HG03460 (cell line): ENCODE data around the gene USF1.
"Not testable (repeated sequence)": the region's sequence is repeated elsewhere in the genome, so short reads cannot be mapped to it uniquely, and the experiment has no call there.

Experiments
- ATAC-seq: cut with Tn5 transposase; IDR thresholded peaks from one replicate; pipeline ENCODE4 v1.9.1; 2021; ENCODE audit not compliant: unreplicated experiment

The USF1 gene

DNA sequence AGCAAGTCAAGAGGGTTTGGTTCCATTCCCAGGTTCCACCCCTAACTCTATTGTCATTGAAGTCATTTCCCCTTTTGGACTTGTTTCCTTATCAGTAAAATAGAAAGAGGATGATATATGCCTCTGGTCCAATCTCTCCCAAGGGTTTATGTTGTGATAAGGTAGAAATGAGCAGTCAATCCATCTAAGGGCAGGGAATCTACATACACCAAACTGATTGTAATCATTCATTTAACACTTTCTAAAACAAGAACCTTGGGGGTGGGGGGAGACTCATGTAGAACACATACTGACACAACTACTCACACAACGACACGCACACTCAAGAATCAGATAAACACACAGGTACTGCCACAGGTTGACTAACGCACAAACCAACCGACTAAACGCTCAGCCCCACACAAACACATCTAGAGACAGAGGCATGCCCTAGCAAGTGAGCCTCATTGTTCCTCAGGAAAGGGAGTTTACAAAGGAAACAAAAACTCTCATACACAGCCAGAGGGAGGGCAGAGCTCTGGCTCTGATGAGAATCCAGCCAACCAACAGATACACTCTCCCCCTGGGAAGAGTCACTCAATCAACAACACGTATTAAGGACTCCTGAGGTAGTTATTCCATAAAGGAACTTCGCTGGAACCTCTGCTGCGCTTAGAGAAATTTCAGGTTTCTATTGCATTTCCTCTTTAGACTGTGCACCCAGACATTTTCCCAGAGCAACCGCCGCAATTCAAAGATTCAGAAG, 25.9 kb downstream of the USF1 start:
- no peak for ATAC-seq

DNA sequence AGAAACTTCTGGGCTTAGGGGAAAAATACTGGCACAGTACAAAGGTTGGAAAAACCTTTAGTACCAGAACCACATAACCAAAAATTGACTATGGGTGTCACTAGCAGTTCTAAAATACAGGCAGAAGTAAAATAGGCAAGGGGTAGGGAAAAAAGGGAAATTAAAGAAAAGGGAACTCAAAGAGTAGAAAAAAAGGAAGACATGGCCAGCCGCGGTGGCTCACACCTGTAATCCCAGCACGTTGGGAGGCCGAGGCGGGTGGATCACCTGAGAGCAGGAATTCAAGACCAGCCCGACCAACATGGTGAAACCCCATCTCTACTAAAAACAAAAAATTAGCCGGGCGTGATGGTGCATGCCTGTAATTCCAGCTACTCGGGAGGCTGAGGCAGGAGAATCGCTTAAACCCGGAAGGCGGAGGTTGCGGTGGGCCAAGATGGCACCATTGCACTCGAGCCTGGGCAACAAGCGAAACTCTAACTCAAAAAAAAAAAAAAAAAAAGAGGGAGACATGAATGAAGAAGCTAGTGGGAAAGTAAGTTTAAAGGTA, 26.6 kb downstream of the USF1 start:
- not testable (repeated sequence) for ATAC-seq

DNA sequence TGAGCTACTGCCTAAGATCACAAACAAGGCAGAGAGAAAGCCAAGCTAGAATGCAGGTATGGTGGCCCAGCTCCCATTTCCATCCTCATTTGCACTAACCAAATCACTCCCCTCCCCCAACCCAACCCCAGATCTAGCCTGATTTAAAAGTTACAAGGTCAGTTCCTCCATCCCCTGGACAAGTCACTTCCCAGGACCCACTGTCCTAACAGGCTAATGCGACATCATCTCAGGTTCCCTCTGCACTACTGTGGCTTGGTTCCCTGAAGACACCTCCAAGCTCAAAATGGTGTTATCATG, 27.2 kb downstream of the USF1 start:
- ATAC-seq = no peak

DNA sequence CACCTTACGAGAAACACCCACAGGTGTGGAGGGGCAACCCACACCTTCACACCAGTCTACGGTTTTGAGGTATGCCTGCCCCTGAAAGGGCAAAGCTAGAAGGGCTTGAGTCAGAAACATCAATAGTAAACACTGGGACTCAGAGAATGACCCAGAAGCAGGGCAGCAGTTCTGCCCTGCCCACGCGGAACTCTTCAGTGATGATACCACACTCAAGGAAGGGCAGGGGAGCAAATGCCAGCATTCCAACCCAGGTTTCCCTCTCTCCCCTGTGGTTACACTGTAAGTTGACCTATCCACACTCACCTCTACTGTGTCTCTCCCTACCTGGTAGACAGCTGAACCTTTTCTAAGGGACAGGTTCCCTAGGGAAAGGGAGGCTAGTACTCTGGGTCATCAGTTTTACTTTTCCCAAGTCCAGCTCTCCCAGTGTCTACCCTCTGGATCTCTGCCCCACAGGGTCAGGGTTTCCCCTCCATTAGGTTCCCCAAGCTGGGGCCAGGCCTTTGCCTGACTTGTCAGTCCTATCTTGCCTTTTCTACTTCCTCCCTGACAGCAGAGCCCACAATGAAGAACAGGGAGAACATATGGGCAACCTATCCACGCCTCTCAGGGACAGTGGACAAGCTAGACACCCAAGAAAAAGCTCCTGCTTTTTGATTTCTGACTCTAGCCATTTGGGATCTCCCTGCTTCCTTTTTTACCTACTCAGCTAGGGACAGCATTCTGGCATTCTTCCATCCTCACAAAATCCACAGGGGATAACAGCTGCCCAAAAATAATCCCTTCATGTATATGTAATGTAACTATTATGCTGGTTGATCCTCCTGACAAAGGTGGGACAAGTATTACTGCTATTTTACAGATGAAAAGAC, 27.8 kb downstream of the USF1 start:
- no peak for ATAC-seq

DNA sequence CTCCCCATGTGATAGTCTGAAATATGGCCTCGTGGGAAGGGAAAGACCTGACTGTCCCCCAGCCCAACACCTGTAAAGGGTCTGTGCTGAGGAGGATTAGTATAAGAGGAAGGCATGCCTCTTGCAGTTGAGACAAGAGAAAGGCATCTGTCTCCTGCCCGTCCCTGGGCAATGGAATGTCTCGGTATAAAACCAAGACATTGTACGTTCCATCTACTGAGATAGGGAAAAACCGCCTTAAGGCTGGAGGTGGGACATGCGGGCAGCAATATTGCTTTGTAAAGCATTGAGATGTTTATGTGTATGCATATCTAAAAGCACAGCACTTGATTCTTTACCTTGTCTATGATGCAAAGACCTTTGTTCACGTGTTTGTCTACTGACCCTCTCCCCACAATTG, 28.6 kb downstream of the USF1 start:
- not testable (repeated sequence) for ATAC-seq

DNA sequence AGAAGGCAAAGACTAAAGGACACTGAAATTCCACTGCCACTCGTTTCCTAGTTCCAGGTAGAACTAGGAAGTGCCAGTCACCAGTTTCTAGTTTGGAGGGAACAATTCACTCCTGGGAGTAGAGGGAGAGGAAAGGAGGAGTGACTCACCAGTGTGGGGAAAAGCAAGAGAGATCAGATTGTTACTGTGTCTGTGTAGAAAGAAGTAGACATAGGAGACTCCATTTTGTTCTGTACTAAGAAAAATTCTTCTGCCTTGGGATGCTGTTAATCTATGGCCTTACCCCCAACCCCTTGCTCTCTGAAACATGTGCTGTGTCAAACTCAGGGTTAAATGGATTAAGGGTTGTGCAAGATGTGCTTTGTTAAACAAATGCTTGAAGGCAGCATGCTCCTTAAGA, 29.1 kb downstream of the USF1 start:
- ATAC-seq = not testable (repeated sequence)

DNA sequence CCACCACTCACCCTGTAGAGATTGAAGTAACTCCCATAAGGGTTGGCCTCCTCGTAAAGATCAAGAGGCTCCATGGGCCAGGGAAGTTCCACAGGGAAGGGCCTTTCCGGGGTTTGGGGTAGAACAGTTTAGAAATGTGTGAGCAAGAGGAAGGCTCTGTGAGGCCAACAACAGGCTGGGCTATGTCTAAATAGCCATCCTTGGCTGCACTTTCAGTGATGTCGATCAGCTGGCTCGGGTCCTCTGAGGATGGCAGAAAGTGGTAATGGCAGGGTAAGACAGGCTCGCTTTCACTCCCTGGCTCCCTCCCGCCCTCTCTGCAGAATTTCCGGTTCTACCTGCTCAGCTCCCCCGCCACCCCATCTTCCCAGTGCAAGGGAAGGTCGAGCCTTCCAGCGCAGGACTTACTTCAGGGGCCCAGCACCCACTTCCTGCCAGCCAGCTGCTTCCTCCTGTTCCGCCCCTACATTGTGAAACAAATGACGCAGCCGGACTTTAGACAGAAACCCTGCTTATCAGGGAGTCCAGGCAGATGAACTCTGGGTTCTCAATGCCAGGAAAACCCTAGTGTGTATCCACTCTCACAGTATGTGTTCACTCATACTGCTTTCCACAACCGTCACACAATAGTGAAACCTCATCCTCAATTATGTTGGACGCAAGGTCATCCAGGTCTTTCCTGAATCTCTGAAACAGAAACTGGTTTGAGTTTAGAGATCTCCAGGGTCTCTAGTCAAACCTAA, 32.1 kb downstream of the USF1 start:
- ATAC-seq = peak; percentile 92

DNA sequence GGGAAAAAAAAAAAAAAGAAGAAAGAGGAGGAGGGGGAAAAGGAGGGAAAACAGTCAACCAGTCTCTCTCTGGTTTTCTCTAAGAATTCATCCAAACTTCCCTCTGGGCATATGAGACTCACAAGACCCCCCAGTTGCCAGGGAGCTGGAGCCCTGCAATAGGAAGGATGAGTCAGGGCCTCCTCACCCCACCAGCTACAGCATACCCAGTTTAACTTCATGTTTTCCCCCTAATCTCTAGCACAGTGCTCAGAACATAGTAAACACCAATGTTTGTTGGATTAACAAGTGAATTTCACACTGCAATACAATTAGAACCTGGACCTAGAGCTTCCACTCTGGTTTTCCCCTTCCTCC, 32.7 kb downstream of the USF1 start:
- ATAC-seq = no peak

DNA sequence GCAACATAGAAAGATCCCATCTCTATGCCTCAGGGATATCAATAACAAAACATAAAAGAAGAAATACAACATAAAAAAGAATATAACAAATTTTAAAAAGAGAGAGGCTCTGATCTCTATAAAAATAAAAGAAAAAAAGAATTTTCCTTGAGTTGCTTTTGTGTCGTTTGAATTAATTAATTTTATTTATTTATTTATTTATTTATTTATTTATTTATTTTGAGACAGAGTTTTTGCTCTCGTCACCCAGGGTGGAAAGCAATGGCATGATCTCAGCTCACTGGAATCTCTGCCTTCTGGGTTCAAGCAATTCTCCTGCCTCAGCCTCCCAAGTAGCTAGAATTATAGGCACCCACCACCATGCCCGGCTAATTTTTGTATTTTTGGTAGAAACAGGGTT, 33.4 kb downstream of the USF1 start:
- ATAC-seq = no peak

DNA sequence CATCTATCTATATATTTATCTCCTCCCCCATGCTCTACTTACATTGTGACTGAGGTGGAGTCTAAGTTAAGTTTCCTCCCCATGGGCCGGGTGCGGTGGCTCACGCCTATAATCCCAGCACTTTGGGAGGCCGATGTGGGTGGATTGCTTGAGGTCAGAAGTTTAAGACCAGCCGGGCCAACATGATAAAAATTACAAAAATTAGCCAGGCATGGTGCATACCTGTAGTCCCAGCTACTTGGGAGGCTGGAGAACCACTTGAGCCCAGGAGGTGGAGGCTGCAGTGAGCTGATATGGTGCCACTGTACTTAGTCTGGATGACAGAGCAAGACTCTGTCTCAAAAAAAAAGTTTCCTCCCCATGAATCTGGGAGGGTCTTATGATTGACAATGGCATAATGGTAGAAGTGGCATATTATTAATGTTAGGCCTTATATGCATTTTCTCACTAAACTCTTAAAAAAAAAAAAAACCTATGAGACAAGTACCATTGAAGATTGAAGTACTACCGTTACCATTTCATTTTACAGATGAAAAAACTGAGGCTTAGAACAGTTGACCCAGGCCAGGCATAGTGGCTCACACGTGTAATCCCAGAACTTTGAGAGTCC, 36.1 kb downstream of the USF1 start:
- no peak for ATAC-seq

DNA sequence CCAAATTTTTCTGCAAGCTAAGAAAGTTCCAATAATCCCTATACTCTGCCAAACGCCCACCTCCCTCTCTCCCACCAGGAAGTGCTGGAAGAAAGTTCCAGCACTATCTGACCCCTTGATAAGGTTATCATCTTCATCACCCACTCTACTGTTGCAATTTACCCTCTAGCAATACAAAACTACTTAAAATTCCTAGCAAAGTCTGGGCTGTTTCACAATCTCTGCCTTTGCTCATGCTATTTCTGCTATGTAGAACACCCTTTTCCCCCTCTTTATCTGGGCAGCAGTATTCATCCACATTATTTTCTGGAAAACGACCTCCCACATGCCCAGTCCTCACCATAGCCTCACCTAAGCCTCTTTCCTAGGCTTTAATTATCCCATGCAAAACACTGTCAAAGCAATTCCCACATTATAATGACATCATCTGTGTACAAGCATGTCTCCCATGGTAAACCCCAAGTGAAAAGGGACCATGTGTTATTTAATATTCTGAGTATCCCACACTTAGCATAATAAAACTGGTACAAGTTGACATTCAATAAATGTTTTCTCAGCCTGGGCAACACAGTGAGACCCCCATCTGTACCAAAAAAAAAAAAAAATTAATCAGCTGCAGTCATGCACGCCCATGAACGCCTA, 36.8 kb downstream of the USF1 start:
- ATAC-seq = no peak

DNA sequence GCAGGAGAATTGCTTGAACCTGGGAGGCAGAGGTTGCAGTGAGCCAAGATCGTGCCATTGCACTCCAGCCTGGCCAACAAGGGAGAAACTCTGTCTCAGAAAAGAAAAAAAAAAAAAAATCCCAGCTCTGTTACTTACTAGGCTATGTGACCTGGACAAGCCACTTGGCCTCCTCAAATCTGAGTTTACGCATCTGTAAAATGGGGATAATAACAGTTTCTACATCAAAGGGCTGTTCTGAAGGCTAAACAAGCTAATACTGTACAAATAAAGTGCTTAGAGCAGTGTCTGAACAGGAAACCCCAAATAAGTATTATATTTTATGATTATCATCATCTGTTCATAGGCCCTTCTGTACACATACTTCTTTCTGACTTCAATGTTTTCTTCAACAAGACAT, 38.4 kb downstream of the USF1 start:
- ATAC-seq = no peak

DNA sequence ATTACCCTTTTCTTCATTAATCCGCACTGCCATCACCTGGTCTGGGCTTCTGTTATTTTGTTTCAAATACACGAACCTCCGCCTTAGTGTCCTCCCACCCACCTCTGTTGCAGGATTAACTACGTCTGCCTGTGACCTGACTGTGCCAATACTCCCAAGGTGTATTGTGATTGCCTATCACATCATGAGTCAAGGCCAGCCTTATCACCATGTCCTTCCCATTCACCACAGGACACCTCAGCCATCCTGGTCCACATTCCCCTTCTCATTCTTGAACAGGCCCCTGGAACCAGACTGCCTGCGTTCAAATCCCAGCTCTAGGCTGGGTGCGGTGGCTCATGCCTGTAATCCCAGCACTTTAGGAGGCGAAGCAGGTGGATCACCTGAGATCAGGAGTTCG, 39.2 kb downstream of the USF1 start:
- no peak for ATAC-seq

DNA sequence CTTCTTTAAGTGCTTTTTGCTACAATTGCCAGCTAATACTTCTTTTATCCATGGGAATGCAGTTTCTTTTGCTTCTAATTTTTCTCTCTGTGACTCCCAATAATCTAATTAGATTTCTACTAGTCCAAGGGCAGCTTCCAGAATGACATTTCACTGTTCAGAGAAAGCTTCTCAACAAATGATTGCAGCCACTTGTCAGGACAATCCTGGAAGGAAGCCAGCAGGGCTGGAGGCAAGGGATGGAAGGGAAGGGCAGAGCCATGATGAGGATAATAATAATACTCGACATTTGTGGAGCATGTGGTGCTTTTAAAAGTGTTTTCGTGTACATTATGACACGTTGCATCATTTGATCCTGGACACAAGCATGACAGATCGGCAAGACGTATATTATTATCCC, 44.3 kb downstream of the USF1 start:
- no peak for ATAC-seq

DNA sequence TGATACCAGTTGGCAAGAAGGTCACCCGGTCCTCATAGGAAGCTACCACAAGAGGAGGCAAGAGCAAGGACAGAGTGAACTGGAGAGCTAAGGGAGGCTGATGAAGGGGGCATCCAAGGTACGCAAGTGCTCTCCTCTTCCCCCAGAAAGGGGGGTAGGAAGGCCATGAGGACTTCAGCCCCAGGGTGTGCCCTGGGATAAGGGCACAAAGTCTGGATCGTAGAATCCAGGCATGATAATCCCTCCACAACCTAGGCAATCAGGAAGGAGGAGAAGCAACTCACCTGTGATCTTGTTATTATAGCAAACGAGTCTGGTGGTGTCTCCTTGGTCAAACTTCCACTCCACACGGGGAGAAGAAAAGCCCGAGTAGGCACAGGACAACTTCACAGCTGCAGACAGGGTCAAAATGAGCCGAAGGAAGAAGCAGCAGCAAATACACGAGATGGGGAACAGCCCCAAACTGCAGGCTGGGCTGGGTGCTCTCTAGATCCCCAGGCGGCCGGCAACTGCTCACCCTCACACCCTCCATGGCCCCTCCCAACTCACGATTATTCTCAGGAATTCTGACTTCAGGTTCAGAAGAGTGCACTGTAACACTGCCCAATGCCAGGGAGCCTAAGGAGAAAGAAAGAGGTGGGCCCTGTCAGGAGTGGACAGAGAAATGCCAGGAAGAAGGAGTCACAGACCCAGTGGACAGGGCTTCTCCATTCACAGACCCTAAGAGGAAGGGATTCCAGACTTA, 44.9 kb downstream of the USF1 start:
- ATAC-seq = no peak

DNA sequence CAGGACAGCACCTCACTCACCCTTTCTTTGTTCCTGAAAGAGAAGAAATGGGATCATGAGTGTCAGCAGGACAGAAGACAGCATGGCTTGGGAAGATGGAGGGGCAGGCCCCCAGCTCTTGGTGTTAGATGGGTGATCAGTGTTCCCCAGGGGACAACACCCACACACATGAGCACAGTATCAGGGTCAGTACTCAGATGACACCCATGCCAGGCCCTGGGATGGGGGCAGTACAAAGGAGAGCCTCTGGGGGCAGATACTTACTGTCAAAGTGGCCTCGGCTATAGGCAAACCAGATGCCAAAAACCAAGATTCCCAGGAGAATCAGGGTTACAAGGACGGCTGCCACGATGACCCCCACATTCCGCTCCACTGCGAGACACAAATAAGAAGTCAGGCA, 46.4 kb downstream of the USF1 start:
- ATAC-seq = no peak

DNA sequence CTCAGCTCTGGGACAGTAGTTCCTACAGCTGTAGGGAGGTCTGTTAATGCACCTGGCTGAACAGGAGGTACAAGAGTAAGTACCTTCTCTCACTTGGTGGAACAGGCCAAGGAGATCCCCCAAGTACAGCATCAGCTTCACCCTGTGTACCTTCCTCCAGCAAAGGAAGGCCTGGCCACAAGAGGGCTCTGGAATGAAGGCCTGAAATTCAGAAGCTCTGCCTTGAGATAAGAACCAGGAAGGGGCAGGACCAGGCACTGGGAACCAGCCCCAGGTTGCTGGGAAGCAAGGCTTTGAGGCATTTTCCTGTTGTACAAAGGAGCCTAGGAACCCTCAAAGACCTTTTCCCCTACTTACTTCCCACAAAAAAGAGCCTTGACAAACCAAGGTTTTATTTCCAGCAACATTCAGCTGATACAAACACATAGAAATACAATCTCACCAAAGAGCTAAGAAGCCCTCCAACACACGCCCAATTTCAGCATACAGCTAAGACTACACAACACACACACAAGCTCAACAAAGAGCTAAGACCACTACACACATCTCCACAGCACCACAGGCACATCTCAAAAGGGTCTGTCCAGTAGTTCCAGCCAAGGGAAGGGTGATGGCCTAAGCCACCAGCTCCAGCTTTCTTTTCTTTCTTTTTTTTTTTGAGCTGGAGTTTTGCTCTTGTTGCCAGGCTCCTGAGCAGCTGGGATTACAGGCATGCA, 48.3 kb downstream of the USF1 start:
- ATAC-seq = peak; percentile 52

DNA sequence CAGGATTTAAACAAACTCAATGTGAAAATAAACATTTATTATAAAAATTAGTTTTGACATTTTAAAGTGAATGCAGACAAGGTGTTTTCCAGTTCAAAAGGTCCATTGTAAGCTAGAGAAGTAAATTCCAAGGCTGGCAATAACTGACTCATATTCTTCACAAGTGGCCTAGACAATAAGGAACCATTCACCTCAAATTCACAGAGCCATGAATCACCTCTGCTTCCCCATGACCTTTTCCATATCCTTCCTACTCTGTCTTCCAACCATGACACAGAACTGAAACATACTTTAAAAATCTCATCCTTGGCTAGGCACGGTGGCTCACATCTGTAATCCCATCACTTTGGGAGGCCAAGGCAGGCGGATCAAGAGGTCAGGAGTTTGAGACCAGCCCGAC, 49.6 kb downstream of the USF1 start:
- no peak for ATAC-seq

DNA sequence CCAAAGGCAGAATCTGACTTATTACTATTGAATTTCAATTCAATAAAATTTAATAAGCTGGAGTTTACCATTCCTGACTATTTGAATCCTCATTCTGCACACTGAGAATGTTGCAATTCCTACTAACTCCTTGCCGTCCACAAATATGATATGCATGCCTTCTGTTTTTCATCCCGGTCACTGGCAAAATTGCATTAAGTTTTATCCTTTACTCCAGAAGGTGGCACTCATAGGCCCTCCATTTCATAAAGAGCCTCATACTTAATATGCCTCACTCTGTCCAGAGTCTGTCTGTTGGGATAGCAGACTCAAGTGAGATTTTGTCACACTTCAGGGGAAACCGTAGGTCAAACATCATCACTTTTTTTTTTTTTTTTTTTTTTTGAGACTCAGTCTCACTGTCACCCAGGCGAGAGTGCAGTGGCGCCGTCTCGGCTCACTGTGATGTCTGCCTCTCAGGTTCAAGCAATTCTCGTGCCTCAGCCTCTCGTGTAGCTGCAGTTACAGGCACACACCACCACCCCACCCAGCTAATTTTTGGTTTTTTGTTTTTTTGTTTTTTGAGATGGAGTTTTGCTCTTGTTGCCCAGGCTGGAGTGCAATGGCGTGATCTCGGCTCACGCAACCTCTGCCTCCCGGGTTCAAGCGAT, 52.1 kb downstream of the USF1 start:
- ATAC-seq = no peak
